Measurements from ENCODE around the gene GALT. TPM values are rescaled to one million over a fixed set of nuclear protein-coding genes. Genes with fewer than 3 reads are reported as not detected.

The GALT gene
- total RNA-seq, 2 experiments from 2014 or later = 62.5 to 90.9 TPM

- no TSS peak for BruUV-seq (replicated peaks)
- Histone ChIP-seq H2AFZ (ENCODE audit: low read length) (no peak overlapping the region), H3K79me2 (ENCODE audit: insufficient read depth, low read depth, low read length) (no peaks in the 10 kb centered on the region), H3K36me3 (ENCODE audit: insufficient read depth, low read length) (no peaks in the 10 kb centered on the region), H3K9me3 (ENCODE audit: low read length) (no peaks in the 10 kb centered on the region), H3K4me1 (ENCODE audit: insufficient read depth, low read length, poor library complexity, severe bottlenecking) (no peaks in the 10 kb centered on the region), H3K4me3 (ENCODE audit: low read depth, low read length, poor library complexity, severe bottlenecking) (no peak overlapping the region), H3K9me2 (ENCODE audit: insufficient read depth, low read length) (no peaks in the 10 kb centered on the region), H4K20me1 (ENCODE audit: insufficient read depth, low read length) (no peaks in the 10 kb centered on the region), H3K27ac (ENCODE audit: low read depth, low read length, poor library complexity, severe bottlenecking) (no peak overlapping the region), H3K4me2 (ENCODE audit: low read length) (no peak overlapping the region)
- CTCF ChIA-PET (ENCODE audit: unreplicated experiment) = interaction anchor here (1.3 kb wide), 1 partner anchor 14 kb away, joined by 4 read pairs; no protein-coding TSS in a partner anchor
- DNase-seq (ENCODE audit: low spot score) = no peak
- TF ChIP-seq CTCF (conservative IDR thresholded peaks at IDR 0.05; ENCODE audit: low read length) = no peak
- TF ChIP-seq EZH2phosphoT487 (IDR thresholded peaks at IDR 0.05; ENCODE audit: borderline replicate concordance, low read depth, low read length) = no peak
- POLR2A ChIA-PET = interaction anchor here (0.8 kb wide), 1 partner anchor 47 kb away, joined by 4 read pairs; no protein-coding TSS in a partner anchor
- intact Hi-C loops (cut with micrococcal nuclease; ENCODE audit: unreplicated experiment) = no loop called here
Measured at GRCh38 chr9:34685591-34685990, 39.1 kb downstream of the GALT start.

- H3K4me3 ChIP-seq (ENCODE audit: low read depth, low read length, poor library complexity, severe bottlenecking) = no peak overlapping the region
- CTCF ChIA-PET (ENCODE audit: unreplicated experiment) = interaction anchor here (1.3 kb wide), 1 partner anchor 13 kb away, joined by 4 read pairs; no protein-coding TSS in a partner anchor
- POLR2A ChIA-PET = interaction anchor here (0.8 kb wide), 1 partner anchor 48 kb away, joined by 4 read pairs; no protein-coding TSS in a partner anchor
- H3K79me2 ChIP-seq (ENCODE audit: insufficient read depth, low read depth, low read length) = no peaks in the 10 kb centered on the region
- H3K9me3 ChIP-seq (ENCODE audit: low read length) = no peaks in the 10 kb centered on the region
- intact Hi-C loops (cut with micrococcal nuclease; ENCODE audit: unreplicated experiment) = no loop called here
- H2AFZ ChIP-seq (ENCODE audit: low read length) = no peak overlapping the region
- no peak for DNase-seq (ENCODE audit: low spot score)
- H3K9me2 ChIP-seq (ENCODE audit: insufficient read depth, low read length) = no peaks in the 10 kb centered on the region
- BruUV-seq (replicated peaks) = no TSS peak
- H3K4me2 ChIP-seq (ENCODE audit: low read length) = no peak overlapping the region
- no peak for TF ChIP-seq EZH2phosphoT487 (IDR thresholded peaks at IDR 0.05; ENCODE audit: borderline replicate concordance, low read depth, low read length)
- no peak for TF ChIP-seq CTCF (conservative IDR thresholded peaks at IDR 0.05; ENCODE audit: low read length)
- H3K4me1 ChIP-seq (ENCODE audit: insufficient read depth, low read length, poor library complexity, severe bottlenecking) = no peaks in the 10 kb centered on the region
- no peaks in the 10 kb centered on the region for H4K20me1 ChIP-seq (ENCODE audit: insufficient read depth, low read length)
- no peaks in the 10 kb centered on the region for H3K36me3 ChIP-seq (ENCODE audit: insufficient read depth, low read length)
- no peak overlapping the region for H3K27ac ChIP-seq (ENCODE audit: low read depth, low read length, poor library complexity, severe bottlenecking)
Measured at GRCh38 chr9:34686231-34686630, 39.8 kb downstream of the GALT start.

GRCh38 chr9:34686732-34687131, 40.3 kb downstream of the GALT start:
- H3K9me2 ChIP-seq (ENCODE audit: insufficient read depth, low read length) = no peaks in the 10 kb centered on the region
- H3K36me3 ChIP-seq (ENCODE audit: insufficient read depth, low read length) = no peaks in the 10 kb centered on the region
- CTCF ChIA-PET (ENCODE audit: unreplicated experiment) = interaction anchor here (0.6 kb wide), 1 partner anchor 8 kb away, joined by 3 read pairs; no protein-coding TSS in a partner anchor
- H3K27ac ChIP-seq (ENCODE audit: low read depth, low read length, poor library complexity, severe bottlenecking) = no peak overlapping the region
- H3K79me2 ChIP-seq (ENCODE audit: insufficient read depth, low read depth, low read length) = no peaks in the 10 kb centered on the region
- no TSS peak for BruUV-seq (replicated peaks)
- H4K20me1 ChIP-seq (ENCODE audit: insufficient read depth, low read length) = no peaks in the 10 kb centered on the region
- TF ChIP-seq EZH2phosphoT487 (IDR thresholded peaks at IDR 0.05; ENCODE audit: borderline replicate concordance, low read depth, low read length) (no peak), CTCF (conservative IDR thresholded peaks at IDR 0.05; ENCODE audit: low read length) (no peak)
- H3K9me3 ChIP-seq (ENCODE audit: low read length) = no peaks in the 10 kb centered on the region
- intact Hi-C loops (cut with micrococcal nuclease; ENCODE audit: unreplicated experiment) = no loop called here
- H3K4me1 ChIP-seq (ENCODE audit: insufficient read depth, low read length, poor library complexity, severe bottlenecking) = no peaks in the 10 kb centered on the region
- POLR2A ChIA-PET = no interaction called here
- no peak for DNase-seq (ENCODE audit: low spot score)
- no peak overlapping the region for H3K4me3 ChIP-seq (ENCODE audit: low read depth, low read length, poor library complexity, severe bottlenecking)
- H2AFZ ChIP-seq (ENCODE audit: low read length) = no peak overlapping the region
- no peak overlapping the region for H3K4me2 ChIP-seq (ENCODE audit: low read length)
